HG02981 (cell line): ENCODE results near the gene DRD3.
A peak's percentile ranks its signal among the peaks of the same experiment; 100 is the strongest.

Experiments
- ATAC-seq: cut with Tn5 transposase; IDR thresholded peaks from one replicate; pipeline ENCODE4 v1.9.1; 2021; ENCODE audit warnings: mild to moderate bottlenecking, moderate library complexity; ENCODE audit not compliant: unreplicated experiment

Gene DRD3

DNA sequence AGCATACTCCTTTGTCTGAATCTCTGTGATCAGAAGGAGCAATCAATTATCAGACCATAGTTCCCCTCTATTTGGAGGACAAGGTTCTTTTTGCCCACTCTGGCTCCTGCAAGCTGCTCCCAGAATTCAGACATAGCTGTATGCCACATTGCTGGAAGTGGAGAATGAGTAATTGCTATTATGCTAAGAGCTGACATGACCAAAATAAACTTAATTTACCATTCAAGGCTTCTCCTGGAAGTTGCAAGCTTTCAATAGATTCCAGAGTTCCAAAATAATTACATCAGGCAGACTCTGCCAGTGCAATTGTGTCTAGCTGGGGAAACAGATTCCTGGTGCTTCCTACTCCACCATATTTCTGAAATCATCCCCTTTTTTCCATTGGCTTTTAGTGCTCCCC, 7.6 kb upstream of the DRD3 start:
- no peak for ATAC-seq

DNA sequence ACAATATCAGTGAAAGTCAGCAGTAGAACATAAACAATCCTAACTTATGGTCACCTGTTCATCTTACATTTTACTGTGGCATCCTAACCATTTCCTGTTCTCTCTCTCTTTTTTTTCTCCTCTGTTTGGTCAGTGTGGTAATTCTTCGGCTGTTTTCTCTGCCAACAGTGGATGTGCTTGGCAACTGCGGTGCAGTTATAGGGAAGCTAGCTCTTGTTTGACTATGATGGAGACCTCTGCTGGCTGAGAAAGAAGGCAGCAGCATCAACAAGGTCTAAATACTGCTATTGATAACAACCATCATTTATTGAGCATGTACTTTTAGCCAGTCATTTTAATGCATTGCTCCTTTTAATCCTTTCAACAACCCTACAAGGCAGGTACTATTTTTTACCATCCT, 723 bp upstream of the DRD3 start:
- no peak for ATAC-seq

- ATAC-seq, result no peak
Measured at GRCh38 chr3:114176890-114177289, 2.0 kb downstream of the DRD3 start.

DNA sequence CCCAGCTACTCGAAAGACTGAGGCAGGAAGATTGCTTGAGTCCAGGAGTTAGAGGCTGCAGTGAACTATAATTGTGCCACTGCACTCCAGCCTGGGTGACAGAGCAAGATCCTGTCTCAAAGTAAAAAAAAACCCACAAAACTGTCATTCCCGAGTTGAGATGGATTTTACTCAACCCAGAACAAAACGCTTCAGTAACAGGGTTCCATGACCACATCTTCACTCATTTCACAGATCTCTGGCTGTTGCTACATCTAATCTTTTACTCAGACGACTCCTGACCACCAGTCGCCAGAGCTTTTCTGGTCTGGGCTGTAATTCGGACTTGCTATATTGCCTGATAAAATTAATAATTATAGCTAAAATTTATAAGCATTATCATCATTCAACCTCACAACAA, 2.4 kb downstream of the DRD3 start:
- ATAC-seq, result no peak

- ATAC-seq, result no peak
Measured at GRCh38 chr3:114175204-114175987, 3.5 kb downstream of the DRD3 start.

GRCh38 chr3:114171677-114172076, 7.2 kb downstream of the DRD3 start:
- no peak for ATAC-seq

- no peak for ATAC-seq
Measured at GRCh38 chr3:114168150-114168549, 10.7 kb downstream of the DRD3 start.

GRCh38 chr3:114157321-114157720, 21.5 kb downstream of the DRD3 start:
- ATAC-seq, result no peak

- ATAC-seq, result no peak
Measured at GRCh38 chr3:114155370-114155821, 23.5 kb downstream of the DRD3 start.

- no peak for ATAC-seq
Measured at GRCh38 chr3:114154321-114154821, 24.5 kb downstream of the DRD3 start.

DNA sequence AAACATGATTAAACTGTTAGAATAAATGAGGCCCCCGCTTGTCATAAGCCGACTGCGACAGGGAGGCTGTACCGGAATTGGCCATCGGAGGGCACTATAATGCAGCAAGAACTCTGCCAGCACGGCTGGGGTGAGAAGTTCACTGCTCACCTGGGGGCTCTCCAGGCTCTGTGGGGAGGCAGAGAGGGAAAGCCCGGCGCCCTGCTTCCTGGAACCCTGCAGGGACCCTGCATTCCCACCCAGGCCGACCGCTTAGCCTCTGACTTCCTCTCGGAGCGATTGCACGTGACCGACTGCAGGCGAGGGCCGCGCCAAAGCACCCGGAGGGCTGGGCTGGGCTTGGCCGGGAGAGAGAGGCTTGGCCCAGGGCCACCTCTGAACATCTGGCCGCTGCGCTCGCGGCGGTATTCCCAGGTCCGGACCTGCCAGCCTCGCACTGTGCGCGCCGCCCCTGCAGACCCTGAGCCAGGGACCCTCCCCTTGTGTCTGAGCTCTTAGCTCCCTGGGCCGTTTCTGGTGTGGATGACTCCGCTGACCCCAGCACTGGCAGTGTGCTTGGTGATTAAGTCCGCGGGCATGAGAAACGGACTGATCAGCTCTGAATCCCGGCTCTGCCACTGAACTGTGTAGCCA, 26.2 kb downstream of the DRD3 start:
- ATAC-seq, result peak; percentile 88

DNA sequence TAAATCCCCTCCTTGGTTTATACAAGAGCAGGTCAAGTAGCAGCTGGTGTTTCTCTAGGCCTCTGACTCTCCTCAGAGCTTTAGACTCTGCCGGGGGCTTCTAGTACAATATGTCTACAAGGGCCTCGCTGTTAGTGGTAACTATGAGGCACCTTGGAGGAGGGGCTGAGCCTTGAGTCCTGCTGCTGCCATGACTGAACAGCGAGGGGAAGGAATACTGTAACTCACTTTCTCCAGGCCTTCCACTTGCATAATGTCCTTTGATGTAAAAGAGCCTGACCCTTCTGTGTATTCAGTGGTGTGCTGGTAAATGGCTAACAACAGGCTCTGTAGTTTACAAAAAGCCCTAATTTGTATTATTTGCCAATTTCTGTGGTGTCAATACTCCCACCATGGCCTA, 27.8 kb downstream of the DRD3 start:
- ATAC-seq, result no peak

DNA sequence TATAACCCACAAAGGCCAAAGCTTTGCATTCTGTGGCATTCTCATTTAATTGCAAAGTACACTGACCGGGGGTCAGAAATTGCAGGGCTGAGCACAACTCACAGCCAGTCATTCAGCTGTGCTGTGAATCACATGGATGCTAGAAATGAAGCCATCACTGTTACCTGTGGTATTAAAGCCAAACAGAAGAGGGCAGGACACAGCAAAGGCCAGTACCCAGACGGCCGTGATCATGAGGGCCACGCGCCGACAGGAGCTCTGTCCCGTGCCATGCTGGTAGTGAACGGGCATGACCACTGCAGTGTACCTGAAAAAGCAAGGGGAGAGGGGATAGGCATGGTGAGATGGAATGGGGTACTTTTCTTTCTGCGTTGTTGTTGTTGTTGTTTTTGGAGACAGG, 31.6 kb downstream of the DRD3 start:
- ATAC-seq, result no peak

- ATAC-seq, result no peak
Measured at GRCh38 chr3:114144909-114145688, 33.8 kb downstream of the DRD3 start.

DNA sequence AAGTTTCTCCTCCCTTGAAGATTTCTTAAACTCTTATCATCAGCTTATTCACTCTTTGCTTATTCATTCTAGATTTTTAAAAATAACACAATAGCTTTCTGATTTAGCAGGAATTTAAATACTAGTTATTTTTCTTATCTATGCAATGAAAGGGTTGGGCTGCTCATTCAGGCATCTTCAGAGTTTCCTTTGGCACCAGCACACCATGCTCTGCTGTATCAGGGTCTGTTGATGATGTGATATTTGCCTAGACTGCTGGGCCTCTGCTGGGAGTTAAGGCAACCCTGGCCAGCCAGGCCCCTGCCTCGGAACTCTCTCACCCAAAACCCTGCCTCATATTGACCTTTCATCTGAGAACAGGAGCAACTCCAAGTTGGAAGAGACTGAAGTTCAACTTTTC, 35.0 kb downstream of the DRD3 start:
- ATAC-seq, result no peak

DNA sequence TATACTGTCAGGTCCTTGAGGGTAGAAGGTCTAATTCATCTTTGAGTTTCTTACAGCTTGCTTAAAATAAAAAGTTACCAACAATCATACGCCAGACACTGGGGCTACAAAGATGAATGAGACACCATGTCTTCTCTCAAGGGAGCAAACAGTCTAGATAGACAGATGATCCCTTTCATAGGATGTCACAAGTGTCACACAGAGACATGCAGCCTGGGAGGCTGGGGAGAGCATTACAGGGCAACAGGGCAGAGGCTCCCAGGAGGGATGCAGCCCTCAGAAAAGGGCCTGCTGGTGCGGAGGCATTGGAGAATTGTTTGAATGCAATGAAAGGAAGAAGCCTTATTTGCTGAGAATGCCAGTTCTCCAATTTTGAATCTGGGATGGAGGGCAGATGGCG, 39.0 kb downstream of the DRD3 start:
- no peak for ATAC-seq

DNA sequence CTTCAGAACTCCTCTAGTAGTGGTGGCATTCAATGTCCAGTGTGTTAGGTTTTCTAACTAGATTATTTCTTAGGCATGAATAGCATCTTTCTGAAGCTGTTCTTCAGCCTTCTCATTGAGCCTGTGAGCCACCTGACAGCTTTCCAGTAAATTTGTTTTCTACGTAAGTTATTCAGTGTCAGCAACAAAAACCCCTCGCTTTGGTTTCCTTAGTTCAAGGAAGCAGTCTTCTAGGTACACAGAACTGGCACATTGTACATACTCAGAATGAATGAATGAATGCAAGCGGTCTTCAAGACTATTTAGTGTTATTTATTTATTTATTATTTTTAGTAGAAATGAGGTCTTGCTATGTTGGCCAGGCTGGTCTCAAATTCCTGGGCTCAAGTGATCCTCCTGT, 44.9 kb downstream of the DRD3 start:
- ATAC-seq, result no peak

DNA sequence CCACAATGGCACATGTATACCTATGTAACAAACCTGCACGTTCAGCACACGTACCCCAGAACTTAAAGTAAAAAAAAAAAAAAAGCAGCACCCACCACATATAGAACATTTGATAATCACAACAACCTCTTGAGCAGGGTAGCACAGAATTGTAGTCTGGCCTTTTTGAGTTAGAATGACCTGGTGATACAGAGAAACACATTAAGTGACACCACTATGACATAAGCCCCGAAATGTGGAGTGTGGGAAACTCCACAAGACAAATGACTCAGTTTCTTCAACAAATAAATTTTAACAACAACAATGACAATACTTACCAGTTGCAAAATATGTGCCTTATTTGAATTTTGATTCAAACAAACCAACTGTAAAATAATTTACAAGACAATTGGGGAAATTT, 46.4 kb downstream of the DRD3 start:
- ATAC-seq, result no peak

GRCh38 chr3:114128826-114129225, 50.0 kb downstream of the DRD3 start:
- ATAC-seq, result no peak

DNA sequence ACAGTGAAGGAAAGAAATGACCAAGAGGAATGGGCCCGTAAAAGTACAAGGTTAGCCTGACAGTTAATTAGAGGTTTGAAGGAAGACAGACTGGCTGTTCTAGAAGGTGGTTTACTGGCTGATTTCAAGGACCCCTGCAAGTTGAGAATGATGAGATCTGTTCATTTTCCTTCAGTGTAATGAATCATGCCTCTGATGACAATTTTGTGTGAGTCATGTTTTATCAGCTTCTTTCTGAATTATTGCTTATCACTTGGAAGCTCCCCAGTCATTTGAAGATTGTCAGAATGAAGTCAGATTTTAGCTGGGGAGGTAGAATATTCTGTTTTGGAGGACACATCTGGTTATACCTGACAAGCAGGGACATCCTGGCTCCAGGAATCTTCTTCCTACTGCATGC, 50.6 kb downstream of the DRD3 start:
- no peak for ATAC-seq

- no peak for ATAC-seq
Measured at GRCh38 chr3:114127517-114127916, 51.3 kb downstream of the DRD3 start.

DNA sequence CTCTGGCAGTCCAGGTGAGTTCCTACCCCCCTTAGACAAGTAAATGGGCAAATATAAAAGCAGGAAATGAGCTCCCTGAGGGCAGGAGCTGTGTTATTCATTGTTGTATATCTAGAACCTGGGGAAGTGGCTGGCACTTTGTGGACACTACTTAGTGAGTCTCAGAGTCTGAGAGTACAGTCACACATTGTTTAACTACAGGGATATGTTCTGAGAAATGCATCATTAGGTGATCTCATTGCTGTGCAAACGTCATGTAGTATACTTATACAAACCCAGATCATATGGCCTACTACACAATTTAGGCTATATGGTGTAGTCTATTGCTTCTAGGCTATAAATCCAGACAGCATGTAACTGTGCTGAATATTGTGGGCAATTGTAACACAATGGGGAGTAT, 52.4 kb downstream of the DRD3 start:
- no peak for ATAC-seq
